22Rv1 (cell line): ENCODE measurements around the gene TBC1D26.
"Not testable (repeated sequence)": the region's sequence is repeated elsewhere in the genome, so short reads cannot be mapped to it uniquely, and the experiment has no call there.

Source experiments
- H3K27ac ChIP-seq: fragments of 450-650 bp; 2 replicates; pipeline ENCODE4 v1.5.1; 2017
- ZFX ChIP-seq: fragments of 450-650 bp; IDR thresholded peaks from 2 replicates; pipeline ENCODE4 v1.6.1; 2017; ENCODE audit warnings: antibody characterized with exemption, borderline replicate concordance
- TF ChIP-seq, protein P1 (sequence below): fragments of 450-650 bp; IDR thresholded peaks from 2 replicates; pipeline ENCODE4 v1.5.1; 2017; ENCODE audit warnings: mild to moderate bottlenecking

Gene TBC1D26

DNA sequence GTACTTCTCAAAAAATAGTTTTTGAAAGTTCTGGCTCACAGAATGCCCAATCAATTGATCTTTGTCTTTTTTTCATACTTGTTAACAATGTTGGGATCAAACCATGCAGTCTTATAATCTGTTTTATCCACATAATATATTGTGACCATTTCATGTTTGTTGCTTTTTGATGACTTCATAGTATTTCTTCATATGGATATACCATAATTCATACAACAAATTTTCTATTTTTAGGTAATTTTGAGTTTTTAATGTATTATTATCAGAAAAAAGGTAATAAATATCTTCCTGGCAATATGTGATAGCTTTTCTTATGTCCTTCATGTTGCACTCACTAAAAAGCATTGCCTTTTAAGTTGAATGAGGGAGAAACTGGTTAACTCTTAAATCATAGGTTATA lies 44.8 kb downstream of the TBC1D26 start:
- TF ChIP-seq, protein P1, sequence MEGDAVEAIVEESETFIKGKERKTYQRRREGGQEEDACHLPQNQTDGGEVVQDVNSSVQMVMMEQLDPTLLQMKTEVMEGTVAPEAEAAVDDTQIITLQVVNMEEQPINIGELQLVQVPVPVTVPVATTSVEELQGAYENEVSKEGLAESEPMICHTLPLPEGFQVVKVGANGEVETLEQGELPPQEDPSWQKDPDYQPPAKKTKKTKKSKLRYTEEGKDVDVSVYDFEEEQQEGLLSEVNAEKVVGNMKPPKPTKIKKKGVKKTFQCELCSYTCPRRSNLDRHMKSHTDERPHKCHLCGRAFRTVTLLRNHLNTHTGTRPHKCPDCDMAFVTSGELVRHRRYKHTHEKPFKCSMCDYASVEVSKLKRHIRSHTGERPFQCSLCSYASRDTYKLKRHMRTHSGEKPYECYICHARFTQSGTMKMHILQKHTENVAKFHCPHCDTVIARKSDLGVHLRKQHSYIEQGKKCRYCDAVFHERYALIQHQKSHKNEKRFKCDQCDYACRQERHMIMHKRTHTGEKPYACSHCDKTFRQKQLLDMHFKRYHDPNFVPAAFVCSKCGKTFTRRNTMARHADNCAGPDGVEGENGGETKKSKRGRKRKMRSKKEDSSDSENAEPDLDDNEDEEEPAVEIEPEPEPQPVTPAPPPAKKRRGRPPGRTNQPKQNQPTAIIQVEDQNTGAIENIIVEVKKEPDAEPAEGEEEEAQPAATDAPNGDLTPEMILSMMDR = no peak
- TF ChIP-seq ZFX = no peak
- H3K27ac ChIP-seq = no peak overlapping the region

DNA sequence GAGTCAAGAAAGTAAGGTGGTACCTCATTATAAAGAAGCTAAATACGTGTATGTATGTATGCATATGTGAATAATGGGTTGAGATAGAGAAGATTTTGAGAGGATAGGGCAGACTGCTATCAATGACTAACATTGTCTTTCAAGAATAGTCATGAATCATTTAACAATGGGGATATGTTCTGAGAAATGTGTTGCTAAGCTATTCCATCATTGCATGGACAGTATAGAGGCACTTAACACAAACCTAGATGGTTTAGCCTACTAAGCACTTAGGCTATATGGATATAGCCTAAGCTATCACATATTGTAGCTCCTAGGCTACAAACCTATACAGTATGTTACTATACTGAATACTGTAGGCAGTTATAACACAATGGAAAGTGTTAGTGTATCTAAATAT lies 45.2 kb downstream of the TBC1D26 start:
- H3K27ac ChIP-seq = no peak overlapping the region
- TF ChIP-seq ZFX = no peak
- TF ChIP-seq, protein P1 = no peak

DNA sequence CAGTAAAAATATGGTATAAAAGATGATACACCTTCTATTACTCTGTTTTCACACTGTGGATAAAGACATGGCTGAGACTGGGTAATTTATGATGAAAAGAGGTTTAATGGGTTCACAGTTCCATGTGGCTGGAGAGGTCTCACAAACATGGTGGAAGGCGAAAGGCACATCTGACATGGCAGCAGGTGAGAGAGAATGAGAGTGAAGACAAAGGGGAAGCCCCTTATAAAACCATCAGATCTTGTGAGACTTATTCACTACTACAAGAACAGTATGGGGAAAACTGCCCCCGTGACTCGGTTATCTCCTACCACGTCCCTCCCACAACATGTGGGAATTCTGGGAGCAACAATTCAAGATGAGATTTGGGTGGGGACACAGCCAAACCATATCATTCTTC lies 45.6 kb downstream of the TBC1D26 start:
- TF ChIP-seq, protein P1 = no peak
- no peak for TF ChIP-seq ZFX

DNA sequence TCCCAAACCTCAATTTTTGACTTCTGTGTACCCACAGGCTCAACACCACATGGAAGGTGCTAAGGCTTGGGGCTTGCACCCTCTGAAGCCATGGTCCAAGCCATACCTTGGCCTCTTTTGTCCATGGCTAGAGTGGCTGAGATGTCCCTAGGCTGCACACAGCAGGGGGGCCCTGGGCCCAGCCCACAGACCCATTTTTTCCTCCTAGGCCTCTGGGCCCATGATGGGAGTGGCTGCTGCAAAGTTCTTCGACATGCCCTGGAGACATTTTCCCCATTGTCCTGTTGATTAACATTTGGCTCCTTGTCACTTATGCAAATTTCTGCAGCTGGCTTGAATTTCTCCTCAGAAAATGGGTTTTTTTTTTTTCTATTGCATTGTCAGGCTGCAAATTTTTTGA lies 47.0 kb downstream of the TBC1D26 start:
- no peak overlapping the region for H3K27ac ChIP-seq
- no peak for TF ChIP-seq ZFX
- TF ChIP-seq, protein P1 = no peak

More for the DNA sequence above, 45.6 kb downstream of the TBC1D26 start:
- no peak overlapping the region for H3K27ac ChIP-seq

DNA sequence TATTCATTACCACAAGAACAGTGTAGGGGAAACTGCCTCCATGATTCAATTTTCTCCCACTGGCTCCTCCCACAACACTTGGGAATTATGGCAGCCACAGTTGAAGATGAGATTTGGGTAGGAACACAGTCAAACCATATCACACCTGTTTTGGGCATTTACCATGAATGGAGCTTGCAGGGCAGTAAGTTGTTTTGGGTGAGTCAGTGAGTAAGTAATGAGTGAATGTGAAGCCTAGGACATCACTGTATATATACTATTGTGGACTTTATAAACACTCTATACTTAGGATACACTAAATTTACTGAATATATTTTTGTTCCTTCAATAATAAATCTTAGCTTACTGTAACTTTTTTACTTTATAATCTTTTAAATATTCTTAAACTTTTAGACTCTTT lies 48.1 kb downstream of the TBC1D26 start:
- TF ChIP-seq, protein P1 = no peak
- TF ChIP-seq ZFX = no peak

DNA sequence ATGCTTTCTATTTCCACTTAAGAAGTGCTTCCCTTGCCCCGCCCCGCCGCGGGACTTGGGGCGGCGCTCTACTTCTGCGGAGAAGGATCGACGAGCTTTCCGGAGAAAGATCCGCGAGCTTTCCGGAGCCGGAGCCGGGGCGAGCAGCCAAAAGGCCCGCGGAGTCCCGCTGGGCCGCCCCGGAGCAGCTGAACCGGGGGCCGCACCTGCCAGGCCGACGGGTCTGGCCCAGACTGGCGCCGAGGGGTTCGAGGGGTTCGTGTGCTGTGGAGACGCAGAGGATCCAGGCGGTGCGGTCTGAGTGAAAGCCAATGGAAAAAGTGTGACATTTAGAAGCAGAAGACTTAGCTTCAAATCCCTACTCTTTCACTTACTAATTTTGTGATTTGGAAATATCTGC lies 50.8 kb downstream of the TBC1D26 start:
- no peak overlapping the region for H3K27ac ChIP-seq
- TF ChIP-seq, protein P1 = no peak
- no peak for TF ChIP-seq ZFX

More for the DNA sequence above, 48.1 kb downstream of the TBC1D26 start:
- no peak overlapping the region for H3K27ac ChIP-seq

DNA sequence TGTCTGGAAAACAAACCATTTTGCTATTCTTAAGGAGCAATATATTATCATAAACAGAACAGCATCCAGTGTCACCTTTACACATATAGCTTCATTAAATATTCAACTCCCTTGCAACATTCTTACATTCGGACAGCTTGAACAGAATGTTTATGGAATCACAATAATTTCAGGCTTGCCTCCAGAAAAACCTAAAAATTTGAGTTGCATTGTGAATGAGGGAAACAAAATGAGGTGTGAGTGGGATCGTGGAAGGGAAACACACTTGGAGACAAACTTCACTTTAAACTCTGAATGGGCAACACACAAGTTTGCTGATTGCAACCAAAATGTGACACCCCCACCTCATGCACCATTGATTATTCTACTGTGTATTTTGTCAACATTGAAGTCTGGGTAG lies 51.4 kb downstream of the TBC1D26 start:
- H3K27ac ChIP-seq = no peak overlapping the region
- no peak for TF ChIP-seq ZFX
- TF ChIP-seq, protein P1 = no peak

DNA sequence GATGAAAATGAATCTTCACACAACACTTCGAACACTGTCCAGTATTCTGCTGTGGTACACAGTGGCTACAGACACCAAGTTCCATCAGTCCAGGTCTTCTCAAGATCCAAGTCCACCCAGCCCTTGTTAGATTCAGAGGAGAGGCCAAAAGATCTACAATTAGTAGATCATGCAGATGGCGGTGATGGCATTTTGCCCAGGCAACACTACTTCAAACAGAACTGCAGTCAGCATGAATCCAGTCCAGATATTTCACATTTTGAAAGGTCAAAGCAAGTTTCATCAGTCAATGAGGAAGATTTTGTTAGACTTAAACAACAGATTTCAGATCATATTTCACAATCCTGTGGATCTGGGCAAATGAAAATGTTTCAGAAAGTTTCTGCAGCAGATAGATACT lies 52.3 kb downstream of the TBC1D26 start:
- H3K27ac ChIP-seq = not testable (repeated sequence)

DNA sequence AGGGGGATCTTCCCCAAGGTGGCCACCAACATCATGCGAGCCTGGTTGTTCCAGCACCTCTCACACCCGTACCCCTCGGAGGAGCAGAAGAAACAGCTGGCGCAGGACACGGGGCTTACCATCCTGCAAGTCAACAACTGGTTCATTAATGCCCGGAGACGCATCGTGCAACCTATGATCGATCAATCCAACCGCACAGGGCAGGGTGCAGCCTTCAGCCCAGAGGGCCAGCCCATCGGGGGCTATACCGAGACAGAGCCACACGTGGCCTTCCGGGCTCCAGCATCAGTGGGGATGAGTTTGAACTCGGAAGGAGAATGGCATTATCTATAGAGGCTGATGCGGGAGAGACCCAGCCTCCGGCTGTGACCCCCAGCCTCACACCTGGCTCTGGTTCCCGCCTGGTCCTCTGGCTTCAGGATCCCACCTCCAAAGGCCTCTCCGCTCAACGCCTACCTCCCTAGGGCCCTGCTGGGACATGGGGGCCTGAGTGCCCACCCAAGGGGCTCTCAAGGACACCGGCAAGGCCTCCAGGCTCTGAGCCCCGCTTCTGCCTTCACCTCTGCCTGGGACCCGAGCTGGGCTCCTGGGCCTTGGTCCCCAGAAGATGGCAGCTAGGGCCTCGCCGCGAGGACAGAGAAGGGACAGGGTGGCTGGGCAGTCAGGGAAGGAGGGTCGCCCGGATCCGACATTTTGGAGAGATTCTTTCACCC lies 55.4 kb downstream of the TBC1D26 start:
- H3K27ac ChIP-seq = not testable (repeated sequence)

DNA sequence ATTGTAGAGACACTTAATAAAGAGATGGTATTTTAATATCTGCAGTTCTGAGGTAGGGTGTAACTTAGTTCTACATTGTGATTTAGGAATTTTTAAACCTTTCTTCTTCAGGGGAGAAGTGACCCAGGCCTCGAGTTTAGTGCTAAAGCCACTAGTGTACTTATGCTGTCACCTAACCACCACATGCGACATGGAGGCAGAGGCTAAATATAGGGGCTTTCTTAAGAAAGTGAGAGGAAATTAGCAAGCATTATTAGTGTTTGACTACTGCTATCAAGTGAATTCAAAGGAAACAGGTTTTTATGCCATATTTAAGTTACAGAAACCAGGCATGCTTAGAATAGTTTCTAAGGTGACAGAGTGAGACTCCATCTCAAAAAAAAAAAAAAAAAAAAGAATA lies 56.3 kb downstream of the TBC1D26 start:
- not testable (repeated sequence) for H3K27ac ChIP-seq
